GM12874 (cell line): Measurements from ENCODE around the gene NET1.

Source experiments
- TF ChIP-seq, protein P1 (sequence below): IDR thresholded peaks from 2 replicates; pipeline ENCODE4 v1.5.1; 2011; ENCODE audit warnings: low read depth, mild to moderate bottlenecking, control low read depth, low read length, moderate library complexity; ENCODE audit not compliant: insufficient read depth

NET1 gene

DNA sequence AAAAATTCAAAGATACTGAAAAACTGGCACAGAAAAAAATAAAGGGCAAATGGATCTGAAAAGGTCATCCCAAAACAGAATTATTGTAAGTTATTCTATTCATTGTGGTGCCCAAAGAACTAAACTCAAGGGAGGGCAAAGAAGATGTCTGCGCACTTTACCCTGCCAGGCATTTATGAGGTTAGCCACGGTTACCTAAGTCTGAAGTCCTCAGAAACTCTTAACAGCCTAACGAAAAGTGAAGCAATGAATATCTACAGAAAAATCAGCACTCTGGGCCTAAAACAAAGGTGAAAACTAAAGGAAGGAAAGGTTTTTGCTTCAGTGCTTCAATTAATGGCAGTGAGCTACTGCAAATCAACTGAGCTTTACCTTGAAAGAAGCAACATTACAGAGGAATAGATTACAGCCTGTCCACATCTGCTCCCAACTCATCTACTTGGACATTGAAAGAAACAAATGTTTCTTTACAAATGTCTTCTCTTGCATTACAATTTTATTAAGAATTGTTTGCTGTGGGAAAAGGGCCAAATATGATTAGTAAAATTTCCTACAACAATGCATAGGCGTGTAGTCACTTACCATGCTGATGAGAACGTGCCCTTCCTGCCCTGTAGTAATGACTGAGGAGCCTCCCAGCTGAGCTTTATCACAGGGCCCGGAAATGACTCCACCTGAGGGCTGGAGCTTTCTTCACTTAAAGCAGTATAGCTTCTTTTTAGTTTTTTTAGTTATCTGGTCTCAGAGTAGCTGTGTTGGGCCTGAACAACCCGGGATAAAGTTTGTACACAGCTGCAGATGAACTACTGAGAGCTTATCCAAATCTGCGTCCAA lies 7.9 kb upstream of the NET1 start, which contains the start of gene TUBAL3:
TUBAL3 (minus strand) TSS at position 621 of the 834 bp plus-strand sequence; CDS start at position 585, 36 bp downstream.
- TF ChIP-seq, protein P1, sequence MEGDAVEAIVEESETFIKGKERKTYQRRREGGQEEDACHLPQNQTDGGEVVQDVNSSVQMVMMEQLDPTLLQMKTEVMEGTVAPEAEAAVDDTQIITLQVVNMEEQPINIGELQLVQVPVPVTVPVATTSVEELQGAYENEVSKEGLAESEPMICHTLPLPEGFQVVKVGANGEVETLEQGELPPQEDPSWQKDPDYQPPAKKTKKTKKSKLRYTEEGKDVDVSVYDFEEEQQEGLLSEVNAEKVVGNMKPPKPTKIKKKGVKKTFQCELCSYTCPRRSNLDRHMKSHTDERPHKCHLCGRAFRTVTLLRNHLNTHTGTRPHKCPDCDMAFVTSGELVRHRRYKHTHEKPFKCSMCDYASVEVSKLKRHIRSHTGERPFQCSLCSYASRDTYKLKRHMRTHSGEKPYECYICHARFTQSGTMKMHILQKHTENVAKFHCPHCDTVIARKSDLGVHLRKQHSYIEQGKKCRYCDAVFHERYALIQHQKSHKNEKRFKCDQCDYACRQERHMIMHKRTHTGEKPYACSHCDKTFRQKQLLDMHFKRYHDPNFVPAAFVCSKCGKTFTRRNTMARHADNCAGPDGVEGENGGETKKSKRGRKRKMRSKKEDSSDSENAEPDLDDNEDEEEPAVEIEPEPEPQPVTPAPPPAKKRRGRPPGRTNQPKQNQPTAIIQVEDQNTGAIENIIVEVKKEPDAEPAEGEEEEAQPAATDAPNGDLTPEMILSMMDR = no peak

DNA sequence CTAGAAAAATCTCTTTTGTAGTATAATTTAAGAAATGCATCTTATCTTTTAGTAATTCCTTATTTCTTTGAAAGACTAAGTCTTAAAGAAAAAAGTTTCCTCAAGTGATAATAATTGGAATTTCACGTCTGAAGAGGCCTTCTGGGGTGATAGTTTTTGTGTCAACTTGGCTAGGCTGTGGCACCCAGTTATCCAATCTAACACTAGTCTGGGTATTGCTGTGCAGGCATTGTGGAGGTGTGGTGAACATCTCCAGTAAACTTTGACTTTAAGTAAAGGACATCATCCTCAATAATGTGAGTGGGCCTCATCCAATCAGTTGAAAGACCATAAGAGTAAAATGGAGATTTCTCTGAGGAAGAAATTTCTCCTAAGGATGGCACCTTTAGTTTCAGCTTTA lies 5.4 kb upstream of the NET1 start:
- TF ChIP-seq, protein P1 = no peak

DNA sequence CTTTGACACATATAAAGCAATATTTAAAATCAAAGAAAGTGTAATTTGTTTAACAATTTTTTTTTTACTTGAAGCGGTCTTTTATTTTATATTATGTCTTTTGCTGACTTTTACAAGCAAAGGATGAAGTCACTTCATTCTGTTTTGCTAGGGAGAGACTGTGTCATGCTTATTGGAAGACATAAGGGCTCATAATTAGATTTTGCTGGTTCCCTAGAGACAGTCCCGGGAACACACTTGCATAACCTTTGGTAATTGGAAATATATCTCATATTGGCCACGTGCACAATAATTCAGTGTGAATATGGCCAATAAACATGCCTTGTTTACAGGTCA lies 448 bp upstream of the NET1 start:
- TF ChIP-seq, protein P1 = no peak

DNA sequence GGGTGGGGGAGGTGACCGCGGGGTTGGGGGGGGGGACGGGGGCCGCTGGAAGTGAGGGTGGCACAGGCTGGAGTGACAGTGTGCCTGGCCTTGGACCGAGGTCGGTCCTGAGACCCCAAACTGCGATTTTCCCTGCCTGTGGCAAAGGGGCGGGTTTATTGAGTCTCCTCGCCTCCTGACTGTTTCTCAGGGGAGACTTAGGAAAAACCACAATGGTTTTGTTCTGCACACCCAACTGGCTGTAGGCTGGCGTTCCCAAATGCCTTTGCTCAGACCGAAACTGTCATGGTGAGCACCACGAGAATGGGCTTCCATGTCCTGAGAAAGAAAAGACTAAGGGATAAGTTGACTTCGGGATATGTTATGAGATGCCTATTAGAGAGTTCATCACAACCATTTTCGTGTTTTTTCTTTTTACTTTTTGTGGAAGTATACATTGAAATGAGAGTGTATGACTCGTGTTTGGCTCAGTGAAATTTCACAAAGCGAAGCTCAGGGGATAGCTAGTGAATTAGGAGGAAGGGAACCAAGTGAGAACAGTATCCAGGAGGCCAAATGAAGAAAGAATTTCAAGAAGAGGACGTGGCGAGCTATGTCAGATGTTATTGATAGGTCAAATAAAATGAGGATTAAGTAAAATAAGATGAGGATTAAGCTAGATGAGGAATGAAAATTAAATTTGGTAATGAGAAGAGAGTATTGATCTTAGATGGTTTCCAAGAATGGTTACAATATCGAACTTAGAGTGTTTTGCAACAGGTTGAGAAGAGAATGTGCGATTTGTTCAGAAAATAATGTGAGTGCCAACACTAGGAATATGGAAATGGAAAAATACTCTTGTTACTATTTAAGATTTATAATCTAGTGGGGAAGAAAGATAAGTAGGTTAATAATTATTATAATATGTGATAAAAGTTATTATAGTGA lies 918 bp downstream of the NET1 start:
- TF ChIP-seq, protein P1 = no peak

DNA sequence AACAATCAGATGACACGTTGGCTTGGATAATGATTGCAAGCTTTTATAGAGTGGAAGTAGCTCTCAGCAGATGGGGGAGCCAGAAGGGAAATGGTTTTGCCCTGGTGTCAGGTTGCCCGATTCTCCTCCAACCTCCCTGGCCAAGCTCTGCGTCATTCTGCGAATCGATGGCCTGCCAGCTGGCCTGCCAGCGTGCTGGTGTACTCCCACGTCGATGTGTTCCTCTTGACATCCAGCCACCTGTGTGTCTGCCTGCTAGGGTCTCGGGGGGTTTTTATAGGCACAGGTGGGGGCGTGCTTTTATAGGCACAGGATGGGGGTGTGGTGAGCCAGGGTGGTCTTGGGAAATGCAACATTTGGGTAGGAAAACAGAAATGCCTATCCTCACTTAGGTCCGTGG lies 4.6 kb downstream of the NET1 start:
- TF ChIP-seq, protein P1 = no peak

DNA sequence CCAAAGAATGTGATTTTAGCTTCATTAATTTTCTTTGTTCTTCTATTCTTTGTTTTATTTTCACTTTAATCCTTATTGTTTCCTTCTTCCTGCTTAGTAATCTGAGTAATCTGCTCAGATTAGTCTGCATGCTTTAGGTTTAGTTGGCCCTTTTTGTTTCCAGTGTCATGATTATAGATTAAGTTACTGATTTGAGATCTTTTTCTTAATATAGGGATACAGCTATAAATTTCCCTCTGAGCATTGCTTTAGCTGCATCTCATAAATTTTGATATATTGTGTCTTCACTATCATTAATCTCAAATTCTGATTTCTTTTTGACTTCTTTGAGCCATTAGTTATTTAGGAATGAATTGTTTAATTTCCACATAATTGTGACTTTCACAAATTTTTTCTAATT lies 6.2 kb downstream of the NET1 start:
- TF ChIP-seq, protein P1 = no peak

DNA sequence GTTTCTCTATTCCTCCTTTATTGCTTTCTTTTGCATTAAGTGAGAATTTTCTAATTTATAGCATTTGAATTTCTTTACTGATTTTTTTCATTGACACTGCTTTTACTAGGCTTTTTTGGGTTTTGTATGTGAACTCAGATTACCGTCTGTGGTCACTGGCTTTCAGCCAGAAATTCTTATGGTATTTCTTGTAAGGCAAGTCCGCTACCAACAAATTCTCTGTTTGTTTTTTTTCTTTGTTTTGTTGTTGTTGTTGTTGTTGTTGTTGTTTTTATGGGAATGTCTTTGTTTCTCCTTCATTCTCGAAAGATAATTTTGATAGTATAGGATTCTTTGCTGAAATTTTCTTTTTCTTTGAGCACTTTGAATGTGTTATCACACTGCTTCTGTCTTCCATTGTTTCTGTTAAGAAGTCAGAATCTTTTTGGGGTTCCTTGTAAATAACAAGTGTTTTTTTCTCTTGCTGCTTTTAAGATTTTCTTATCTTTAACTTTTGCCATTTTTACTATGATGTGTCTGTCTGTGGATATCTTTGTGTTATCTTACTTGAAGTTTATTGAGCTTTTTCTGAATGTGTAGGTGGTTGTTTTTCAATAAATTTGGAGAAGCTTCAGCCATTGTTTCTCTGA lies 7.2 kb downstream of the NET1 start:
- TF ChIP-seq, protein P1 = no peak
